ENCODE data around the gene NPY5R. TPM values are rescaled to one million over a fixed set of nuclear protein-coding genes. Genes with fewer than 3 reads are reported as not detected.

Gene NPY5R
- total RNA-seq (not detected), total RNA-seq (0 to 0.35 reads per million in 2 donors)

DNA sequence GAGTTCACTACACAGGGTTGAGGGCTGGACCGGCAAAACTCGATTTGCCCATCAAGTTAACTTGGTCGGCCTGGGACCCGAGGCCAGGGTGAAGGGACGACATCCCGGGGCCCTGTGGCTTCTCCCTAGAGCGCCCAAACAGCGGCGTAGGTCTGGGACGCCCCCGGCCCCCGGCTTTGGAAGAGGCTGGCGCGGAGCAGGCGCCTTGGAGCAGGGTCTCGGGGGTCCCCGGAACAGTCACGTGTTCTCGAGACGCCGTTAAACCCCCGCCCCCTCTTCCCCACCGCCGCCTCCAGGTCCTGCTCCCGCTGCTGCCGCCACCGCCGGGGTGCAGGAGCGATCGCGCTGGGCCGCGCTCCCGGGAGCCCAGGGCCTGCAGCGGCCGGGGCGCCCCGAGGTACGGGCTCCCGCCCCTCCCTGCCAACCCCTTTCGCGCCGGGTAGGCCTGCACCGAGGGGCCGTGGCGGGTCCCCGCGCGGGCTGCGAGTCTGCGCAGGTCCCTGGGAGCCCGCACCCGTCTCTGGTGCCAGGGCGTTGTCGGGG is at the start of gene NPY5R:
Gene NPY5R (plus strand): TSS at position 289 of the 543 bp plus-strand sequence. CDS start 6,382 bp downstream, outside the sequence.
- Mint-ChIP-seq H3K36me3 (ENCODE audit: low read depth) (peaks cover 2% of the 10 kb centered on the region), H3K27ac (no peak within 1 kb of the TSS), H3K4me3 (no peak within 1 kb of the TSS), H3K4me1 (no peaks in the 10 kb centered on the region), H3K27me3 (peaks cover 38% of the 10 kb centered on the region)
- DNase-seq (no peak), ATAC-seq (no peak)
- H3K9me3 ChIP-seq (ENCODE audit: control insufficient read depth, low read length, poor library complexity, severe bottlenecking): no peaks in the 10 kb centered on the region

- H3K9me3 ChIP-seq (ENCODE audit: control insufficient read depth, low read length, poor library complexity, severe bottlenecking): no peaks in the 10 kb centered on the region
- Mint-ChIP-seq H3K27ac (no peak overlapping the region), H3K36me3 (ENCODE audit: low read depth) (no peaks in the 10 kb centered on the region), H3K27me3 (peaks cover 8% of the 10 kb centered on the region), H3K4me1 (no peaks in the 10 kb centered on the region), H3K4me3 (no peak overlapping the region)
- no peak for DNase-seq
- ATAC-seq: no peak
These were observed 48.6 kb upstream of the NPY5R start for GRCh38 chr4:163295138-163295537.

GRCh38 chr4:163300445-163300844 is 43.2 kb upstream of the NPY5R start:
- Mint-ChIP-seq H3K4me3 (no peak overlapping the region), H3K4me1 (no peaks in the 10 kb centered on the region), H3K36me3 (ENCODE audit: low read depth) (no peaks in the 10 kb centered on the region), H3K27me3 (peaks cover 4% of the 10 kb centered on the region), H3K27ac (no peak overlapping the region)
- no peaks in the 10 kb centered on the region for H3K9me3 ChIP-seq (ENCODE audit: control insufficient read depth, low read length, poor library complexity, severe bottlenecking)
- DNase-seq (no peak), ATAC-seq (no peak)

GRCh38 chr4:163303069-163303468 is 40.6 kb upstream of the NPY5R start:
- no peaks in the 10 kb centered on the region for H3K4me1 Mint-ChIP-seq
- no peak overlapping the region for H3K4me3 Mint-ChIP-seq
- ATAC-seq: no peak
- H3K27me3 Mint-ChIP-seq: peaks cover 4% of the 10 kb centered on the region
- H3K9me3 ChIP-seq (ENCODE audit: control insufficient read depth, low read length, poor library complexity, severe bottlenecking): no peaks in the 10 kb centered on the region
- H3K36me3 Mint-ChIP-seq (ENCODE audit: low read depth): no peaks in the 10 kb centered on the region
- no peak overlapping the region for H3K27ac Mint-ChIP-seq
- no peak for DNase-seq

GRCh38 chr4:163309466-163309865 is 34.2 kb upstream of the NPY5R start:
- H3K9me3 ChIP-seq (ENCODE audit: control insufficient read depth, low read length, poor library complexity, severe bottlenecking): no peaks in the 10 kb centered on the region
- Mint-ChIP-seq H3K27me3 (peaks cover 4% of the 10 kb centered on the region), H3K4me1 (no peaks in the 10 kb centered on the region), H3K4me3 (no peak overlapping the region), H3K36me3 (ENCODE audit: low read depth) (no peaks in the 10 kb centered on the region), H3K27ac (no peak overlapping the region)
- ATAC-seq: no peak
- DNase-seq: no peak

DNA sequence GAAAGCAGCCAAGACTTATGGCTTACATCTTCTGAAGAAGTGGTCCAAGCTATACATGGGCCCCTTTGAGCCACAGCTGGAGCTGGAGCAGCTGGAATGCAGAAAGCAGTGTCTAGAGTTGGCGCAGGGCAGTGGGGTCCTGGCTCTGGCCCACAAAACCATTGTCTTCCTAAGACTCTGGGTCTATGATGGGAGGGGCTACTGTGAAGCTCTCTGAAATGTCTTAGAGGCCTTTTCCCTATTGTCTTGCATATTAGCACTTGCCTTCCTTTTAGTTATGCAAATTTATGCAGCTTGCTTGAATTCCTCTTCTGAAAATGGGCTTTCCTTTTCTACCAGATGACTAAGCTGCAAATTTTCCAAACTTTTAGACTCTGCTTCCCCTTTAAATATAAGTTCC is 26.6 kb upstream of the NPY5R start:
- no peaks in the 10 kb centered on the region for H3K9me3 ChIP-seq (ENCODE audit: control insufficient read depth, low read length, poor library complexity, severe bottlenecking)
- no peaks in the 10 kb centered on the region for H3K27me3 Mint-ChIP-seq
- no peaks in the 10 kb centered on the region for H3K36me3 Mint-ChIP-seq (ENCODE audit: low read depth)
- H3K27ac Mint-ChIP-seq: no peak overlapping the region
- H3K4me3 Mint-ChIP-seq: no peak overlapping the region
- DNase-seq: no peak
- ATAC-seq: no peak
- H3K4me1 Mint-ChIP-seq: no peaks in the 10 kb centered on the region

DNA sequence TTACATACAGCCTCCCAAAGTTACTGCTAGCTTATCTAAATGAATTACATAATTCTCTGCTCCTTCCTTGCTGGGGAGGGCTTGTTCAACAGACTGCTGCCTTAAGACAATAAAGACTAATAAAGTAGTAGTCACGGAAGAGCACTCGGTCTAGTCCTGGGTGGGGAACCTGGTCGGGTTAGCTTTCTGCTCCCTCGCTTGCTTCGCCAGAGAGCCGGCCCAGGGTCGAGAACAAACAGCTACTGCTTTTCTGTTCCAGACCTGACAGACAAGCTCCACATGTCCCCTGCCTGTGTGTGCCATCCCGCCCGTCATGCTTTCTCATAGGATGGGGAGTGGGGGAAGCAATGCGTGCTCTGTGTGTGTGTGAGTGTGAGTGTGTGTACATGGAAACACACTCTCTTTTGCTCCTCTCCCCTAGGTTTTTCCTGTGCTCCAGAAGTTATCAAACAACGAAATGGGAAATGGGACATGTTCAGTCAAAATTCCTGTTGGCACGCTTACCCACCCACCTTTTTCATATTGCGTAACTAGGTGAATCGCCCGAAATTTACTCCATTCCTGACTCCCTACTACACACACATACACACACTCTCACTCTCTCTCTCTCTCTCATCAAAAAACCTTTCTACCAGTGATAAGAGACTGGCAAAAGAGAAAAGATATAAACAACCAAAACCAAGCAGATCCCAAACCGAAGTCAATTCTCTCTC is 12.6 kb upstream of the NPY5R start:
- Mint-ChIP-seq H3K4me3 (peak overlapping the region; percentile 3), H3K27ac (no peak overlapping the region)
- H3K9me3 ChIP-seq (ENCODE audit: control insufficient read depth, low read length, poor library complexity, severe bottlenecking): no peaks in the 10 kb centered on the region

GRCh38 chr4:163331629-163332376 is 11.9 kb upstream of the NPY5R start:
- no peak for ATAC-seq
- Mint-ChIP-seq H3K27ac (no peak overlapping the region), H3K36me3 (ENCODE audit: low read depth) (peaks cover 5% of the 10 kb centered on the region), H3K27me3 (peaks cover 62% of the 10 kb centered on the region), H3K4me1 (peaks cover 13% of the 10 kb centered on the region), H3K4me3 (peak overlapping the region; percentile 63)
- DNase-seq: no peak
- no peaks in the 10 kb centered on the region for H3K9me3 ChIP-seq (ENCODE audit: control insufficient read depth, low read length, poor library complexity, severe bottlenecking)

More for the DNA sequence above, 12.6 kb upstream of the NPY5R start:
- DNase-seq (no peak), ATAC-seq (no peak)
- peaks cover 13% of the 10 kb centered on the region for H3K4me1 Mint-ChIP-seq
- H3K36me3 Mint-ChIP-seq (ENCODE audit: low read depth): peaks cover 5% of the 10 kb centered on the region
- H3K27me3 Mint-ChIP-seq: peaks cover 56% of the 10 kb centered on the region

GRCh38 chr4:163332526-163333406 is 10.9 kb upstream of the NPY5R start, which contains the start of gene NPY1R:
Gene NPY1R, minus strand, starts transcription at chr4:163332596. Its CDS starts 6,042 bp downstream, at chr4:163326554.
- Mint-ChIP-seq H3K36me3 (ENCODE audit: low read depth) (peaks cover 5% of the 10 kb centered on the region), H3K4me1 (peaks cover 13% of the 10 kb centered on the region), H3K27ac (no peak within 1 kb of the TSS), H3K4me3 (peak within 1 kb of the TSS; percentile 64), H3K27me3 (peaks cover 70% of the 10 kb centered on the region)
- no peak for DNase-seq
- no peak for ATAC-seq
- no peaks in the 10 kb centered on the region for H3K9me3 ChIP-seq (ENCODE audit: control insufficient read depth, low read length, poor library complexity, severe bottlenecking)

DNA sequence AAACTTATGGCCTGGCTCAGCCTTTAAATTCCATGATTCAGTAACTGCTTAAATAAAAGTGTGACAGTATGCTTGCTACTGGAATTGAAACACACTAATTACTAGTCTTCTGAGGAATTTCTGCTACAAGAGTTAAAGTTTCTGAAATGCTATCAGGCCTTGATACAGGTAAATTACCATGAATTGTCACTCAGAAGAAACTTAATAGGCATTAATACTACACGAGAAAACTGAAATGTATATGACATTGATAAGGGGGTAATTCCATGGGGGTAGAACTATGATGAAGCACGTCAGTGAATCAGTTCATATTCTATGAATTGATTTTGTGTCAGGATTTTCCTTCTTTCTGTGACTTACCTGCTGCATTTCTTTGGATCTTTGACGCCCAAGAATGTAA is 8.3 kb upstream of the NPY5R start:
- DNase-seq: no peak
- Mint-ChIP-seq H3K27me3 (peaks cover 58% of the 10 kb centered on the region), H3K4me3 (no peak overlapping the region)

GRCh38 chr4:163344147-163345125 is 744 bp downstream of the NPY5R start:
- ATAC-seq (no peak), DNase-seq (no peak)
- H3K36me3 Mint-ChIP-seq (ENCODE audit: low read depth): peaks cover 2% of the 10 kb centered on the region
- no peak overlapping the region for H3K27ac Mint-ChIP-seq
- no peaks in the 10 kb centered on the region for H3K4me1 Mint-ChIP-seq
- peaks cover 38% of the 10 kb centered on the region for H3K27me3 Mint-ChIP-seq
- H3K4me3 Mint-ChIP-seq: no peak overlapping the region
- H3K9me3 ChIP-seq (ENCODE audit: control insufficient read depth, low read length, poor library complexity, severe bottlenecking): no peaks in the 10 kb centered on the region

More for the DNA sequence above, 8.3 kb upstream of the NPY5R start:
- Mint-ChIP-seq H3K36me3 (ENCODE audit: low read depth) (peaks cover 2% of the 10 kb centered on the region), H3K4me1 (peaks cover 13% of the 10 kb centered on the region), H3K27ac (no peak overlapping the region)
- no peak for ATAC-seq
- H3K9me3 ChIP-seq (ENCODE audit: control insufficient read depth, low read length, poor library complexity, severe bottlenecking): no peaks in the 10 kb centered on the region

- no peaks in the 10 kb centered on the region for H3K4me1 Mint-ChIP-seq
- ATAC-seq (no peak), DNase-seq (no peak)
- H3K27ac Mint-ChIP-seq: no peak overlapping the region
- H3K4me3 Mint-ChIP-seq: no peak overlapping the region
- H3K27me3 Mint-ChIP-seq: peaks cover 16% of the 10 kb centered on the region
- H3K36me3 Mint-ChIP-seq (ENCODE audit: low read depth): no peaks in the 10 kb centered on the region
- H3K9me3 ChIP-seq (ENCODE audit: control insufficient read depth, low read length, poor library complexity, severe bottlenecking): no peaks in the 10 kb centered on the region
These were observed 7.0 kb downstream of the NPY5R start for GRCh38 chr4:163350672-163351071.

All from T-helper 17 cell (primary cell).